KMS-11 (cell line): Measurements from ENCODE around the gene IL32.

Experiments
- H2AFZ ChIP-seq: fragments of 200-600 bp; sonication (generic); 2 replicates; pipeline ENCODE4 v1.6.1; 2016; ENCODE audit warnings: antibody characterized with exemption, mixed run types, low read depth
- H3K27ac ChIP-seq: fragments of 200-600 bp; sonication (generic); 2 replicates; pipeline ENCODE4 v1.6.1; 2016; ENCODE audit warnings: mild to moderate bottlenecking, mixed run types
- H3K27me3 ChIP-seq: fragments of 200-600 bp; sonication (generic); 2 replicates; pipeline ENCODE4 v1.6.1; 2017; ENCODE audit warnings: mild to moderate bottlenecking, low read depth, mixed run types, moderate library complexity; ENCODE audit not compliant: insufficient read depth
- H3K36me3 ChIP-seq: fragments of 200-600 bp; sonication (generic); 2 replicates; pipeline ENCODE4 v1.6.1; 2017; ENCODE audit warnings: mild to moderate bottlenecking, mixed run types; ENCODE audit not compliant: insufficient read depth
- H3K4me1 ChIP-seq: fragments of 200-600 bp; sonication (generic); 2 replicates; pipeline ENCODE4 v1.6.1; 2016; ENCODE audit warnings: mild to moderate bottlenecking, low read depth, mixed run types; ENCODE audit not compliant: poor library complexity, severe bottlenecking
- H3K4me2 ChIP-seq: fragments of 200-600 bp; sonication (generic); 2 replicates; pipeline ENCODE4 v1.7.0; 2016; ENCODE audit warnings: mild to moderate bottlenecking, mixed run types
- H3K4me3 ChIP-seq: fragments of 200-600 bp; sonication (generic); IDR thresholded peaks from 2 replicates; pipeline ENCODE4 v1.6.1; 2017; ENCODE audit warnings: low read depth, low read length, mixed read lengths; ENCODE audit not compliant: insufficient read depth
- H3K79me2 ChIP-seq: fragments of 200-600 bp; sonication (generic); 2 replicates; pipeline ENCODE4 v1.6.1; 2016; ENCODE audit warnings: low read depth, mixed run types; ENCODE audit not compliant: insufficient read depth
- H3K9ac ChIP-seq: fragments of 200-600 bp; sonication (generic); 2 replicates; pipeline ENCODE4 v1.6.1; 2016; ENCODE audit warnings: mild to moderate bottlenecking, mixed run types
- H4K20me1 ChIP-seq: fragments of 200-600 bp; sonication (generic); 2 replicates; pipeline ENCODE4 v1.6.1; 2016; ENCODE audit warnings: mild to moderate bottlenecking, mixed run types; ENCODE audit not compliant: insufficient read depth
- TF ChIP-seq, protein P1 (sequence below): fragments of 200-600 bp; sonication (generic); conservative IDR thresholded peaks from 2 replicates; pipeline ENCODE4 v1.6.1; 2017; ENCODE audit warnings: low read depth, mild to moderate bottlenecking, antibody characterized with exemption, low read length, moderate library complexity, mixed read lengths

Gene IL32

DNA sequence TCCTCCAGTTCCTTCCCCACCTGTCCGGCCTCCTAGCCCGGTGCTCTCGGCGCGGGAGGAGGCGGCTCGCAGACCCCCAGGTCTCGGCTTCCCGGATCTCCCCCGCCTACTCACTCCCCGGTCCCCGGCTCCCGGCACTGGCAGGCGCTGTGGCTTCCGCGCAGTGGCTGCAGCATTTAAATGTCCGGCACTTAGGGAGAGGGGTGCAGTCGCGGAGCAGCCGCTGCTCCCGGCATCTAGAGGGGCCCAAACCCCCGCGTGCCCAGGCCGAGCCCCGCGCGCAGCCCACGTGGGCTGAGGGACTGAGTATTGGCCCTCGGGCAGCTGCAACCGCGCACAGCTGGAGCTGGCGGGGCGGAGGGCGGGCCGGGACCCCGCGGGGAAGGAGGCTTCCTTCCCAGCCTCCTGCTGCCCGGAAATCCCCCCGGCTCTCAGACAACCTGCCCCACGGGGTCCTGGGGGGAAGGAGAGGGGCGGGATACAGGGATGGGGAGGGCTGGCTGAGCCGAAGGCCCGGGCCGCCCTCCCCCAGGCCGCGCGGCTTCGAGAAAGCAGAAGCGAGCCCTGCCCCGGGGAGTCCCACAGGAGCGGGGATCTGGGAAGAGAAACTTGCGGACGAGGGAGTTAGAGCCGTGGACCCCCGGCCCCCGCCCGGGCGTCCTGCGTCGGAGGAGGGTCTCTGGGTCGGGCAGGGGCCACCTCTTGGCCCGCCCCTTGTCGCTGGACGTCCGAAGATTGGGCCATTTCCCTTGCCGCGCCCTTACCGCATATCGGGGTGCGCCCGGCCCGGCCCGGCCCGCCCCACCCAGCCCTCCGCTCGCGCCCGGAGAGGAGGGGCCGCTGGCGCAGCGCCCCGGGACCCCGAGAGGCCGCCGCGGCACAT, 19.4 kb upstream of the IL32 start, which contains the start of gene MMP25:
TSS of gene MMP25 (plus strand) at position 804 of the 883 bp plus-strand sequence. CDS start 357 bp downstream, outside the sequence.
- H4K20me1 ChIP-seq: no peaks in the 10 kb centered on the region
- peak within 1 kb of the TSS; percentile 33; the same call in 1 of the 2 replicates for H3K4me2 ChIP-seq
- TF ChIP-seq, protein P1, sequence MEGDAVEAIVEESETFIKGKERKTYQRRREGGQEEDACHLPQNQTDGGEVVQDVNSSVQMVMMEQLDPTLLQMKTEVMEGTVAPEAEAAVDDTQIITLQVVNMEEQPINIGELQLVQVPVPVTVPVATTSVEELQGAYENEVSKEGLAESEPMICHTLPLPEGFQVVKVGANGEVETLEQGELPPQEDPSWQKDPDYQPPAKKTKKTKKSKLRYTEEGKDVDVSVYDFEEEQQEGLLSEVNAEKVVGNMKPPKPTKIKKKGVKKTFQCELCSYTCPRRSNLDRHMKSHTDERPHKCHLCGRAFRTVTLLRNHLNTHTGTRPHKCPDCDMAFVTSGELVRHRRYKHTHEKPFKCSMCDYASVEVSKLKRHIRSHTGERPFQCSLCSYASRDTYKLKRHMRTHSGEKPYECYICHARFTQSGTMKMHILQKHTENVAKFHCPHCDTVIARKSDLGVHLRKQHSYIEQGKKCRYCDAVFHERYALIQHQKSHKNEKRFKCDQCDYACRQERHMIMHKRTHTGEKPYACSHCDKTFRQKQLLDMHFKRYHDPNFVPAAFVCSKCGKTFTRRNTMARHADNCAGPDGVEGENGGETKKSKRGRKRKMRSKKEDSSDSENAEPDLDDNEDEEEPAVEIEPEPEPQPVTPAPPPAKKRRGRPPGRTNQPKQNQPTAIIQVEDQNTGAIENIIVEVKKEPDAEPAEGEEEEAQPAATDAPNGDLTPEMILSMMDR: no peak
- H2AFZ ChIP-seq: no peak within 1 kb of the TSS
- H3K27ac ChIP-seq: no peak within 1 kb of the TSS
- peaks cover 64% of the 10 kb centered on the region for H3K27me3 ChIP-seq
- no peak within 1 kb of the TSS for H3K4me3 ChIP-seq
- no peak within 1 kb of the TSS for H3K9ac ChIP-seq
- H3K4me1 ChIP-seq: no peaks in the 10 kb centered on the region
- H3K36me3 ChIP-seq: no peaks in the 10 kb centered on the region
- H3K79me2 ChIP-seq: no peaks in the 10 kb centered on the region

DNA sequence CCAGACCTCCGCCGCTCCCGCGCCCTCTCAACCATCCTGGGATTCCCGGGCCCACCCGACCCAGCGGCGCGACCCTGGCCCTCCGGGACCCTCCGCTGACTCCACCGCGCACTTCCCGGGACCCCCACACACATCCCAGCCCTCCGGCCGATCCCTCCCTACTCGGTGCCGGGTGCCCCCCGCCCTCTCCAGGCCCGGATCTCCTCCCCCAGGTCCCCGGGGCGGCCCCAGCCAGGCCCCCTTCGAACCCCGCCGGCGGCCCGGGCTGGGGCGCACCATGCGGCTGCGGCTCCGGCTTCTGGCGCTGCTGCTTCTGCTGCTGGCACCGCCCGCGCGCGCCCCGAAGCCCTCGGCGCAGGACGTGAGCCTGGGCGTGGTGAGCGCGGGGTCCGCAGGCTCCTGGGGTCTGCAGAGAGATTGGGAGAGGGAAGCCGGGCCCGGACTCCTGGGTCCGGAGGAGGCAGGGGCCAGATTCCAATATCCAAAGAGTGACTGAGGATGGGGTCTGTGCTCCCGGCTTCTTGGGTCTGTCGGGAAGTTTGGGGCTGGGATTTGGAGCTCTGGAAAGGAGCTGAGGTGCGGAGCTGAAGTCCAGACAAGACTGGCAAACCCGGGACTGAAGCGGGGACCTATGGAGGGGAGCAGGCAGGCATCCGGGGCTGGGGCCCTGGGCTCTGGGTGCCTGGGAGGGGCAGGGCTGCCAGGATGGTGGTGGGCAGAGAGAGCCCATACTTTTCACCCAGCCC, 18.6 kb upstream of the IL32 start:
- Histone ChIP-seq H2AFZ (no peak overlapping the region), H3K4me2 (no peak overlapping the region), H3K4me3 (no peak overlapping the region), H3K27ac (no peak overlapping the region), H3K79me2 (no peaks in the 10 kb centered on the region), H3K4me1 (no peaks in the 10 kb centered on the region), H3K36me3 (no peaks in the 10 kb centered on the region), H4K20me1 (no peaks in the 10 kb centered on the region), H3K9ac (no peak overlapping the region), H3K27me3 (peaks cover 66% of the 10 kb centered on the region)
- TF ChIP-seq, protein P1: no peak

DNA sequence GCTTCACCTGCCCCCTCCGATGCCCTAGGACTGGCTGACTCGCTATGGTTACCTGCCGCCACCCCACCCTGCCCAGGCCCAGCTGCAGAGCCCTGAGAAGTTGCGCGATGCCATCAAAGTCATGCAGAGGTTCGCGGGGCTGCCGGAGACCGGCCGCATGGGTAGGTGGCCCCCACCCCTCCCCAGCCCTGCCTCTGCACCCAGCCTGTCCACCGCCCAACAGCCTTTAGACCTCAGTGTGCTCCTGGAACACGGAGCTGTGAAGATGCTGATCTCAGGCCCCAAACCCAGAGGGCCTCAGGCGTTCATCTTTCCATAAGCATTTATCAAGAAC, 18.1 kb upstream of the IL32 start:
- peaks cover 61% of the 10 kb centered on the region for H3K27me3 ChIP-seq
- H3K4me2 ChIP-seq: no peak overlapping the region
- no peak overlapping the region for H3K4me3 ChIP-seq
- H3K79me2 ChIP-seq: no peaks in the 10 kb centered on the region
- H4K20me1 ChIP-seq: no peaks in the 10 kb centered on the region
- no peak overlapping the region for H2AFZ ChIP-seq
- H3K9ac ChIP-seq: no peak overlapping the region
- TF ChIP-seq, protein P1: no peak
- no peak overlapping the region for H3K27ac ChIP-seq
- H3K4me1 ChIP-seq: no peaks in the 10 kb centered on the region
- H3K36me3 ChIP-seq: no peaks in the 10 kb centered on the region

DNA sequence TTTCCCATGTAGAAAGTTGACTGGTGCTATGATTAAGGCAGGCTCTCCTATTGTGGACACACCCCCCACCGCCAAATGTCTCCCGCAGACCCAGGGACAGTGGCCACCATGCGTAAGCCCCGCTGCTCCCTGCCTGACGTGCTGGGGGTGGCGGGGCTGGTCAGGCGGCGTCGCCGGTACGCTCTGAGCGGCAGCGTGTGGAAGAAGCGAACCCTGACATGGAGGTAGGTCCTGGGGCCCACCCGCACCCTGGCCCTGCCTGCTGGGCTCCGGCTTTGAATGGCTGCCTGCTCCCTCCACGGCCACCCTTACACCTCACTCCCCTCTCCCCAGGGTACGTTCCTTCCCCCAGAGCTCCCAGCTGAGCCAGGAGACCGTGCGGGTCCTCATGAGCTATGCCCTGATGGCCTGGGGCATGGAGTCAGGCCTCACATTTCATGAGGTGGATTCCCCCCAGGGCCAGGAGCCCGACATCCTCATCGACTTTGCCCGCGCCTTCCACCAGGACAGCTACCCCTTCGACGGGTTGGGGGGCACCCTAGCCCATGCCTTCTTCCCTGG, 15.4 kb upstream of the IL32 start:
- H4K20me1 ChIP-seq: no peaks in the 10 kb centered on the region
- no peak overlapping the region for H3K9ac ChIP-seq
- TF ChIP-seq, protein P1: no peak
- no peaks in the 10 kb centered on the region for H3K36me3 ChIP-seq
- no peaks in the 10 kb centered on the region for H3K79me2 ChIP-seq
- H2AFZ ChIP-seq: no peak overlapping the region
- H3K4me3 ChIP-seq: no peak overlapping the region
- no peak overlapping the region for H3K27ac ChIP-seq
- H3K4me1 ChIP-seq: no peaks in the 10 kb centered on the region
- H3K27me3 ChIP-seq: peaks cover 38% of the 10 kb centered on the region
- H3K4me2 ChIP-seq: no peak overlapping the region
